HEK293 (cell line): Measurements from ENCODE around the gene DYNLRB1.

Source experiments
- AEBP2 ChIP-seq: fragments of 450-650 bp; formaldehyde crosslinking; IDR thresholded peaks from 2 replicates; pipeline ENCODE4 v1.5.1; 2016; ENCODE audit warnings: missing biosample characterization, missing genetic modification characterization, borderline replicate concordance
- BCL11A ChIP-seq: fragments of 450-650 bp; formaldehyde crosslinking; IDR thresholded peaks from 2 replicates; pipeline ENCODE4 v1.5.1; 2016; ENCODE audit warnings: low read depth, missing biosample characterization, missing genetic modification characterization
- BCL11B ChIP-seq: fragments of 450-650 bp; formaldehyde crosslinking; IDR thresholded peaks from 2 replicates; pipeline ENCODE4 v1.5.1; 2016; ENCODE audit warnings: low read depth, missing biosample characterization, missing genetic modification characterization
- EGR2 ChIP-seq: fragments of 450-650 bp; formaldehyde crosslinking; IDR thresholded peaks from 2 replicates; pipeline ENCODE4 v1.5.1; 2016; ENCODE audit warnings: low read depth, missing biosample characterization, missing genetic modification characterization
- HOXD13 ChIP-seq: sonication (generic); formaldehyde crosslinking; IDR thresholded peaks from 2 replicates; pipeline ENCODE4 v1.8.0; 2022; ENCODE audit warnings: missing genetic modification reagents, borderline replicate concordance
- KLF1 ChIP-seq: fragments of 450-650 bp; formaldehyde crosslinking; IDR thresholded peaks from 2 replicates; pipeline ENCODE4 v1.5.1; 2016; ENCODE audit warnings: missing biosample characterization, missing genetic modification characterization
- KLF16 ChIP-seq: fragments of 450-650 bp; formaldehyde crosslinking; IDR thresholded peaks from 2 replicates; pipeline ENCODE4 v1.5.1; 2017; ENCODE audit warnings: missing biosample characterization, missing genetic modification characterization
- KLF7 ChIP-seq: fragments of 450-650 bp; formaldehyde crosslinking; IDR thresholded peaks from 2 replicates; pipeline ENCODE4 v1.5.1; 2016; ENCODE audit warnings: missing biosample characterization, missing genetic modification characterization, borderline replicate concordance
- KLF9 ChIP-seq: fragments of 450-650 bp; formaldehyde crosslinking; IDR thresholded peaks from 2 replicates; pipeline ENCODE4 v1.5.1; 2016; ENCODE audit warnings: missing biosample characterization, missing genetic modification characterization, low read depth
- OSR2 ChIP-seq: fragments of 450-650 bp; formaldehyde crosslinking; IDR thresholded peaks from 2 replicates; pipeline ENCODE4 v1.5.1; 2016; ENCODE audit warnings: missing biosample characterization, missing genetic modification characterization
- PBX3 ChIP-seq: sonication (generic); formaldehyde crosslinking; IDR thresholded peaks from 2 replicates; pipeline ENCODE4 v1.8.1; 2022; ENCODE audit warnings: mild to moderate bottlenecking, moderate library complexity, missing genetic modification reagents
- SCRT2 ChIP-seq: fragments of 450-650 bp; formaldehyde crosslinking; IDR thresholded peaks from 2 replicates; pipeline ENCODE4 v1.5.1; 2016; ENCODE audit warnings: missing biosample characterization, missing genetic modification characterization
- SP7 ChIP-seq: fragments of 450-650 bp; formaldehyde crosslinking; IDR thresholded peaks from 2 replicates; pipeline ENCODE4 v1.5.1; 2016; ENCODE audit warnings: missing biosample characterization, missing genetic modification characterization
- ZBTB1 ChIP-seq: fragments of 450-650 bp; formaldehyde crosslinking; IDR thresholded peaks from 2 replicates; pipeline ENCODE4 v1.5.1; 2016; ENCODE audit warnings: missing biosample characterization, missing genetic modification characterization
- ZFP37 ChIP-seq: fragments of 450-650 bp; formaldehyde crosslinking; IDR thresholded peaks from 2 replicates; pipeline ENCODE4 v1.5.1; 2016; ENCODE audit warnings: missing biosample characterization, missing genetic modification characterization
- ZFP69B ChIP-seq: fragments of 450-650 bp; formaldehyde crosslinking; IDR thresholded peaks from 2 replicates; pipeline ENCODE4 v1.5.1; 2016; ENCODE audit warnings: missing biosample characterization, missing genetic modification characterization
- ZNF133 ChIP-seq: fragments of 450-650 bp; formaldehyde crosslinking; IDR thresholded peaks from 2 replicates; pipeline ENCODE4 v1.5.1; 2016; ENCODE audit warnings: missing biosample characterization, missing genetic modification characterization
- ZNF138 ChIP-seq: fragments of 450-650 bp; formaldehyde crosslinking; IDR thresholded peaks from 2 replicates; pipeline ENCODE4 v1.5.1; 2016; ENCODE audit warnings: missing biosample characterization, missing genetic modification characterization, borderline replicate concordance
- ZNF16 ChIP-seq: fragments of 450-650 bp; formaldehyde crosslinking; IDR thresholded peaks from 2 replicates; pipeline ENCODE4 v1.5.1; 2016; ENCODE audit warnings: low read depth, missing biosample characterization, missing genetic modification characterization
- ZNF221 ChIP-seq: fragments of 450-650 bp; formaldehyde crosslinking; IDR thresholded peaks from 2 replicates; pipeline ENCODE4 v1.5.1; 2017; ENCODE audit warnings: missing biosample characterization, missing genetic modification characterization, borderline replicate concordance
- ZNF280C ChIP-seq: fragments of 450-650 bp; formaldehyde crosslinking; IDR thresholded peaks from 2 replicates; pipeline ENCODE4 v1.5.1; 2016; ENCODE audit warnings: missing biosample characterization, missing genetic modification characterization
- ZNF335 ChIP-seq: fragments of 450-650 bp; formaldehyde crosslinking; conservative IDR thresholded peaks from 2 replicates; pipeline ENCODE4 v1.5.1; 2016; ENCODE audit warnings: missing biosample characterization, missing genetic modification characterization
- ZNF391 ChIP-seq: fragments of 450-650 bp; formaldehyde crosslinking; IDR thresholded peaks from 2 replicates; pipeline ENCODE4 v1.5.1; 2016; ENCODE audit warnings: low read depth, missing biosample characterization, missing genetic modification characterization, borderline replicate concordance
- ZNF398 ChIP-seq: fragments of 450-650 bp; formaldehyde crosslinking; IDR thresholded peaks from 2 replicates; pipeline ENCODE4 v1.5.1; 2017; ENCODE audit warnings: missing biosample characterization, missing genetic modification characterization
- ZNF423 ChIP-seq: fragments of 450-650 bp; formaldehyde crosslinking; IDR thresholded peaks from 2 replicates; pipeline ENCODE4 v1.5.1; 2016; ENCODE audit warnings: missing biosample characterization, missing genetic modification characterization
- ZNF600 ChIP-seq: fragments of 450-650 bp; formaldehyde crosslinking; IDR thresholded peaks from 2 replicates; pipeline ENCODE4 v1.5.1; 2016; ENCODE audit warnings: missing biosample characterization, missing genetic modification characterization
- ZNF654 ChIP-seq: fragments of 450-650 bp; formaldehyde crosslinking; IDR thresholded peaks from 2 replicates; pipeline ENCODE4 v1.5.1; 2016; ENCODE audit warnings: low read depth, missing biosample characterization, missing genetic modification characterization
- ZNF677 ChIP-seq: fragments of 450-650 bp; IDR thresholded peaks from 2 replicates; pipeline ENCODE4 v1.5.0; 2018; ENCODE audit warnings: missing biosample characterization, mild to moderate bottlenecking, missing genetic modification characterization, moderate library complexity
- ZNF692 ChIP-seq: fragments of 450-650 bp; formaldehyde crosslinking; IDR thresholded peaks from 2 replicates; pipeline ENCODE4 v1.5.1; 2016; ENCODE audit warnings: missing biosample characterization, missing genetic modification characterization
- ZNF777 ChIP-seq: fragments of 450-650 bp; formaldehyde crosslinking; IDR thresholded peaks from 2 replicates; pipeline ENCODE4 v1.5.1; 2017; ENCODE audit warnings: missing biosample characterization, missing genetic modification characterization, borderline replicate concordance
- ZNF785 ChIP-seq: fragments of 450-650 bp; formaldehyde crosslinking; IDR thresholded peaks from 2 replicates; pipeline ENCODE4 v1.5.1; 2016; ENCODE audit warnings: missing biosample characterization, missing genetic modification characterization
- ZSCAN5A ChIP-seq: fragments of 450-650 bp; formaldehyde crosslinking; IDR thresholded peaks from 2 replicates; pipeline ENCODE4 v1.5.1; 2016; ENCODE audit warnings: missing biosample characterization, missing genetic modification characterization

The DYNLRB1 gene

GRCh38 chr20:34472246-34472925 is 43.8 kb upstream of the DYNLRB1 start (continued):
- no peak for TF ChIP-seq ZNF16
- TF ChIP-seq ZNF600: peak; percentile 69
- TF ChIP-seq ZSCAN5A: no peak
- no peak for TF ChIP-seq ZNF335 (tag by site-specific recombination)
- TF ChIP-seq ZNF280C (tag by site-specific recombination): no peak
- no peak for TF ChIP-seq KLF9 (tag by site-specific recombination)
- no peak for TF ChIP-seq ZBTB1
- no peak for TF ChIP-seq ZNF654
- TF ChIP-seq ZNF138 (tag by site-specific recombination): no peak
- TF ChIP-seq BCL11A: 0 out of 2 replicates have a peak, but pooled peaks have one; percentile 19
- no peak for TF ChIP-seq PBX3 (CRISPR knock-in tag)
- TF ChIP-seq ZNF221 (tag by site-specific recombination): no peak
- TF ChIP-seq ZNF423: no peak
- no peak for TF ChIP-seq SCRT2 (tag by site-specific recombination)
- TF ChIP-seq ZFP69B (tag by site-specific recombination): 0 out of 2 replicates have a peak, but pooled peaks have one; percentile 31
- TF ChIP-seq HOXD13 (CRISPR knock-in tag): no peak
- no peak for TF ChIP-seq ZNF785
- TF ChIP-seq OSR2: peak; percentile 96
- TF ChIP-seq ZNF692 (tag by site-specific recombination): no peak
- TF ChIP-seq ZNF398 (tag by site-specific recombination): no peak
- TF ChIP-seq ZFP37 (tag by site-specific recombination): no peak
- no peak for TF ChIP-seq KLF16 (tag by site-specific recombination)
- TF ChIP-seq EGR2 (tag by site-specific recombination): no peak
- no peak for TF ChIP-seq KLF7 (tag by site-specific recombination)
- no peak for TF ChIP-seq ZNF133 (tag by site-specific recombination)
- TF ChIP-seq AEBP2 (tag by site-specific recombination): no peak
- TF ChIP-seq SP7: no peak; the same call in none of the 2 replicates
- no peak for TF ChIP-seq ZNF391 (tag by site-specific recombination)
- peak; percentile 72 for TF ChIP-seq KLF1 (tag by site-specific recombination)
- no peak for TF ChIP-seq ZNF777 (tag by site-specific recombination)
- TF ChIP-seq BCL11B (tag by site-specific recombination): no peak
- TF ChIP-seq ZNF677 (tag by site-specific recombination): no peak
